ENCODE measurements around the gene VPS11. TPM values are rescaled to one million over a fixed set of nuclear protein-coding genes. Genes with fewer than 3 reads are reported as not detected.
"Not testable (repeated sequence)": the region's sequence is repeated elsewhere in the genome, so short reads cannot be mapped to it uniquely, and the experiment has no call there.

Gene VPS11
- total RNA-seq, 1 donor from 2014 or later = 21.4 TPM

- not testable (repeated sequence) for H3K9ac ChIP-seq (ENCODE audit: low read depth in 1 of 3, low read length in 3 of 3); H3K36me3 ChIP-seq (ENCODE audit: control insufficient read depth in 3 of 3, insufficient read depth in 3 of 3, low read length in 3 of 3); H3K27ac ChIP-seq (ENCODE audit: low read depth, low read length); H3K4me3 ChIP-seq (ENCODE audit: low read length in 3 of 3); H3K9me3 ChIP-seq (ENCODE audit: control insufficient read depth in 3 of 3, low read length in 3 of 3); H3K27me3 ChIP-seq (ENCODE audit: control insufficient read depth in 3 of 3, insufficient read depth in 3 of 3, low read length in 3 of 3)
- H3K4me1 ChIP-seq (ENCODE audit: control insufficient read depth in 3 of 3, insufficient read depth in 3 of 3, low read length in 3 of 3) = peaks cover 16 to 19% (median 18%) of the 10 kb centered on the region in 3 donors
These were observed 34.2 kb upstream of the VPS11 start for GRCh38 chr11:119033421-119033820.

GRCh38 chr11:119034813-119035212 lies 32.8 kb upstream of the VPS11 start:
- no peak overlapping the region for H3K27ac ChIP-seq (ENCODE audit: low read depth, low read length)
- peaks cover 2 to 5% (median 4%) of the 10 kb centered on the region in 3 donors for H3K4me1 ChIP-seq (ENCODE audit: control insufficient read depth in 3 of 3, insufficient read depth in 3 of 3, low read length in 3 of 3)
- H3K9ac ChIP-seq (ENCODE audit: low read depth in 1 of 3, low read length in 3 of 3) = peak overlapping the region in 1 of 3 donors; percentile 10
- H3K27me3 ChIP-seq (ENCODE audit: control insufficient read depth in 3 of 3, insufficient read depth in 3 of 3, low read length in 3 of 3) = no peaks in the 10 kb centered on the region
- H3K9me3 ChIP-seq (ENCODE audit: control insufficient read depth in 3 of 3, low read length in 3 of 3) = no peaks in the 10 kb centered on the region
- H3K36me3 ChIP-seq (ENCODE audit: control insufficient read depth in 3 of 3, insufficient read depth in 3 of 3, low read length in 3 of 3) = no peaks in the 10 kb centered on the region
- no peak overlapping the region for H3K4me3 ChIP-seq (ENCODE audit: low read length in 3 of 3)

- no peak overlapping the region for H3K4me3 ChIP-seq (ENCODE audit: low read length in 3 of 3)
- H3K4me1 ChIP-seq (ENCODE audit: control insufficient read depth in 3 of 3, insufficient read depth in 3 of 3, low read length in 3 of 3) = no peaks in the 10 kb centered on the region
- no peak overlapping the region for H3K27ac ChIP-seq (ENCODE audit: low read depth, low read length)
- no peaks in the 10 kb centered on the region for H3K9me3 ChIP-seq (ENCODE audit: control insufficient read depth in 3 of 3, low read length in 3 of 3)
- H3K27me3 ChIP-seq (ENCODE audit: control insufficient read depth in 3 of 3, insufficient read depth in 3 of 3, low read length in 3 of 3) = no peaks in the 10 kb centered on the region
- H3K9ac ChIP-seq (ENCODE audit: low read depth in 1 of 3, low read length in 3 of 3) = no peak overlapping the region
- H3K36me3 ChIP-seq (ENCODE audit: control insufficient read depth in 3 of 3, insufficient read depth in 3 of 3, low read length in 3 of 3) = no peaks in the 10 kb centered on the region
These were observed 28.7 kb upstream of the VPS11 start for GRCh38 chr11:119038884-119039283.

- H3K9ac ChIP-seq (ENCODE audit: low read depth in 1 of 3, low read length in 3 of 3); H3K9me3 ChIP-seq (ENCODE audit: control insufficient read depth in 3 of 3, low read length in 3 of 3); H3K4me3 ChIP-seq (ENCODE audit: low read length in 3 of 3); H3K36me3 ChIP-seq (ENCODE audit: control insufficient read depth in 3 of 3, insufficient read depth in 3 of 3, low read length in 3 of 3); H3K27me3 ChIP-seq (ENCODE audit: control insufficient read depth in 3 of 3, insufficient read depth in 3 of 3, low read length in 3 of 3); H3K27ac ChIP-seq (ENCODE audit: low read depth, low read length); H3K4me1 ChIP-seq (ENCODE audit: control insufficient read depth in 3 of 3, insufficient read depth in 3 of 3, low read length in 3 of 3): not testable (repeated sequence)
These were observed 28.1 kb upstream of the VPS11 start for GRCh38 chr11:119039471-119039870.

- no peak overlapping the region for H3K4me3 ChIP-seq (ENCODE audit: low read length in 3 of 3)
- no peak overlapping the region for H3K9ac ChIP-seq (ENCODE audit: low read depth in 1 of 3, low read length in 3 of 3)
- no peaks in the 10 kb centered on the region for H3K4me1 ChIP-seq (ENCODE audit: control insufficient read depth in 3 of 3, insufficient read depth in 3 of 3, low read length in 3 of 3)
- no peaks in the 10 kb centered on the region for H3K27me3 ChIP-seq (ENCODE audit: control insufficient read depth in 3 of 3, insufficient read depth in 3 of 3, low read length in 3 of 3)
- H3K27ac ChIP-seq (ENCODE audit: low read depth, low read length) = no peak overlapping the region
- H3K9me3 ChIP-seq (ENCODE audit: control insufficient read depth in 3 of 3, low read length in 3 of 3) = no peaks in the 10 kb centered on the region
- H3K36me3 ChIP-seq (ENCODE audit: control insufficient read depth in 3 of 3, insufficient read depth in 3 of 3, low read length in 3 of 3) = peaks cover 15 to 20% (median 20%) of the 10 kb centered on the region in 3 donors
These were observed 25.6 kb upstream of the VPS11 start for GRCh38 chr11:119041821-119042514.

- Histone ChIP-seq H3K36me3 (ENCODE audit: control insufficient read depth in 3 of 3, insufficient read depth in 3 of 3, low read length in 3 of 3) (peaks cover 22 to 30% (median 30%) of the 10 kb centered on the region in 3 donors), H3K27me3 (ENCODE audit: control insufficient read depth in 3 of 3, insufficient read depth in 3 of 3, low read length in 3 of 3) (no peaks in the 10 kb centered on the region), H3K9me3 (ENCODE audit: control insufficient read depth in 3 of 3, low read length in 3 of 3) (no peaks in the 10 kb centered on the region), H3K27ac (ENCODE audit: low read depth, low read length) (no peak overlapping the region), H3K4me3 (ENCODE audit: low read length in 3 of 3) (no peak overlapping the region), H3K9ac (ENCODE audit: low read depth in 1 of 3, low read length in 3 of 3) (no peak overlapping the region), H3K4me1 (ENCODE audit: control insufficient read depth in 3 of 3, insufficient read depth in 3 of 3, low read length in 3 of 3) (no peaks in the 10 kb centered on the region)
These were observed 24.7 kb upstream of the VPS11 start for GRCh38 chr11:119042927-119043326.

GRCh38 chr11:119044708-119045107 lies 22.9 kb upstream of the VPS11 start:
- no peaks in the 10 kb centered on the region for H3K4me1 ChIP-seq (ENCODE audit: control insufficient read depth in 3 of 3, insufficient read depth in 3 of 3, low read length in 3 of 3)
- H3K36me3 ChIP-seq (ENCODE audit: control insufficient read depth in 3 of 3, insufficient read depth in 3 of 3, low read length in 3 of 3) = peaks cover 40 to 48% (median 48%) of the 10 kb centered on the region in 3 donors
- no peaks in the 10 kb centered on the region for H3K27me3 ChIP-seq (ENCODE audit: control insufficient read depth in 3 of 3, insufficient read depth in 3 of 3, low read length in 3 of 3)

GRCh38 chr11:119046489-119046888 lies 21.1 kb upstream of the VPS11 start:
- H3K4me1 ChIP-seq (ENCODE audit: control insufficient read depth in 3 of 3, insufficient read depth in 3 of 3, low read length in 3 of 3) = no peaks in the 10 kb centered on the region
- H3K9ac ChIP-seq (ENCODE audit: low read depth in 1 of 3, low read length in 3 of 3) = no peak overlapping the region
- H3K4me3 ChIP-seq (ENCODE audit: low read length in 3 of 3) = no peak overlapping the region
- H3K27me3 ChIP-seq (ENCODE audit: control insufficient read depth in 3 of 3, insufficient read depth in 3 of 3, low read length in 3 of 3) = no peaks in the 10 kb centered on the region
- H3K36me3 ChIP-seq (ENCODE audit: control insufficient read depth in 3 of 3, insufficient read depth in 3 of 3, low read length in 3 of 3) = peaks cover 51 to 60% (median 57%) of the 10 kb centered on the region in 3 donors
- no peaks in the 10 kb centered on the region for H3K9me3 ChIP-seq (ENCODE audit: control insufficient read depth in 3 of 3, low read length in 3 of 3)
- no peak overlapping the region for H3K27ac ChIP-seq (ENCODE audit: low read depth, low read length)

More at GRCh38 chr11:119044708-119045107, 22.9 kb upstream of the VPS11 start:
- Histone ChIP-seq H3K9me3 (ENCODE audit: control insufficient read depth in 3 of 3, low read length in 3 of 3) (no peaks in the 10 kb centered on the region), H3K27ac (ENCODE audit: low read depth, low read length) (no peak overlapping the region), H3K4me3 (ENCODE audit: low read length in 3 of 3) (no peak overlapping the region), H3K9ac (ENCODE audit: low read depth in 1 of 3, low read length in 3 of 3) (no peak overlapping the region)

GRCh38 chr11:119047205-119047604 lies 20.4 kb upstream of the VPS11 start:
- no peaks in the 10 kb centered on the region for H3K9me3 ChIP-seq (ENCODE audit: control insufficient read depth in 3 of 3, low read length in 3 of 3)
- H3K27ac ChIP-seq (ENCODE audit: low read depth, low read length) = no peak overlapping the region
- H3K27me3 ChIP-seq (ENCODE audit: control insufficient read depth in 3 of 3, insufficient read depth in 3 of 3, low read length in 3 of 3) = no peaks in the 10 kb centered on the region
- H3K9ac ChIP-seq (ENCODE audit: low read depth in 1 of 3, low read length in 3 of 3) = no peak overlapping the region
- peaks cover 57 to 67% (median 64%) of the 10 kb centered on the region in 3 donors for H3K36me3 ChIP-seq (ENCODE audit: control insufficient read depth in 3 of 3, insufficient read depth in 3 of 3, low read length in 3 of 3)
- no peaks in the 10 kb centered on the region for H3K4me1 ChIP-seq (ENCODE audit: control insufficient read depth in 3 of 3, insufficient read depth in 3 of 3, low read length in 3 of 3)
- H3K4me3 ChIP-seq (ENCODE audit: low read length in 3 of 3) = no peak overlapping the region

- Histone ChIP-seq H3K27ac (ENCODE audit: low read depth, low read length) (no peak overlapping the region), H3K36me3 (ENCODE audit: control insufficient read depth in 3 of 3, insufficient read depth in 3 of 3, low read length in 3 of 3) (peaks cover 70 to 80% (median 78%) of the 10 kb centered on the region in 3 donors), H3K9me3 (ENCODE audit: control insufficient read depth in 3 of 3, low read length in 3 of 3) (no peaks in the 10 kb centered on the region), H3K27me3 (ENCODE audit: control insufficient read depth in 3 of 3, insufficient read depth in 3 of 3, low read length in 3 of 3) (no peaks in the 10 kb centered on the region), H3K4me1 (ENCODE audit: control insufficient read depth in 3 of 3, insufficient read depth in 3 of 3, low read length in 3 of 3) (no peaks in the 10 kb centered on the region), H3K9ac (ENCODE audit: low read depth in 1 of 3, low read length in 3 of 3) (no peak overlapping the region), H3K4me3 (ENCODE audit: low read length in 3 of 3) (no peak overlapping the region)
These were observed 19.0 kb upstream of the VPS11 start for GRCh38 chr11:119048644-119049043.

Measured in skeletal muscle tissue (tissue), 4 donors.